ENCODE results near the gene SF3B5.
A peak's percentile ranks its signal among the peaks of the same experiment; 100 is the strongest.

Gene SF3B5

GRCh38 chr6:144110210-144110609 lies 14.8 kb upstream of the SF3B5 start:
- TF ChIP-seq CTCF (conservative IDR thresholded peaks at IDR 0.05; ENCODE audit: low read depth, low read length): no peak
- no peak overlapping the region for H3K4me3 ChIP-seq (ENCODE audit: low read depth, low read length)
- DNase-seq (ENCODE audit: low read depth): no peak

- DNase-seq (ENCODE audit: low read depth): no peak
- TF ChIP-seq CTCF (conservative IDR thresholded peaks at IDR 0.05; ENCODE audit: low read depth, low read length): no peak
- no peak overlapping the region for H3K4me3 ChIP-seq (ENCODE audit: low read depth, low read length)
Observed at GRCh38 chr6:144106206-144106605, 10.8 kb upstream of the SF3B5 start.

GRCh38 chr6:144104898-144105487 lies 9.6 kb upstream of the SF3B5 start:
- peak; percentile 90 for DNase-seq (ENCODE audit: low read depth)
- TF ChIP-seq CTCF (conservative IDR thresholded peaks at IDR 0.05; ENCODE audit: low read depth, low read length): peak; percentile 69
- no peak overlapping the region for H3K4me3 ChIP-seq (ENCODE audit: low read depth, low read length)

GRCh38 chr6:144104488-144104887 lies 9.1 kb upstream of the SF3B5 start:
- TF ChIP-seq CTCF (conservative IDR thresholded peaks at IDR 0.05; ENCODE audit: low read depth, low read length): no peak
- DNase-seq (ENCODE audit: low read depth): no peak
- no peak overlapping the region for H3K4me3 ChIP-seq (ENCODE audit: low read depth, low read length)

GRCh38 chr6:144103026-144103563 lies 7.7 kb upstream of the SF3B5 start:
- DNase-seq (ENCODE audit: low read depth): no peak
- TF ChIP-seq CTCF (conservative IDR thresholded peaks at IDR 0.05; ENCODE audit: low read depth, low read length): no peak
- H3K4me3 ChIP-seq (ENCODE audit: low read depth, low read length): no peak overlapping the region

GRCh38 chr6:144098993-144099392 lies 3.6 kb upstream of the SF3B5 start:
- no peak overlapping the region for H3K4me3 ChIP-seq (ENCODE audit: low read depth, low read length)
- DNase-seq (ENCODE audit: low read depth): no peak
- no peak for TF ChIP-seq CTCF (conservative IDR thresholded peaks at IDR 0.05; ENCODE audit: low read depth, low read length)

- no peak for TF ChIP-seq CTCF (conservative IDR thresholded peaks at IDR 0.05; ENCODE audit: low read depth, low read length)
- H3K4me3 ChIP-seq (ENCODE audit: low read depth, low read length): peak overlapping the region; percentile 97
- DNase-seq (ENCODE audit: low read depth): no peak
Observed at GRCh38 chr6:144094731-144095133, 641 bp downstream of the SF3B5 start.

All from choroid plexus epithelial cell (primary cell).